H54 (cell line): ENCODE data around the gene HOXB6.

Experiments used
- DNase-seq: peaks from one replicate; pipeline ENCODE4 v3.0.0; 2011; ENCODE audit warnings: low spot score, mixed read lengths; ENCODE audit not compliant: insufficient read length
- FAIRE-seq: peaks from 3 replicates; lab custom pipeline; 2011; peaks lifted over from hg19 to GRCh38; lab: Jason Lieb, UNC
- POLR2A ChIP-seq: IDR thresholded peaks from 2 replicates; pipeline ENCODE4 v1.6.1; 2011; ENCODE audit warnings: low read depth, mild to moderate bottlenecking, low read length

HOXB6 gene

GRCh38 chr17:48575066-48575582 lies 29.7 kb downstream of the HOXB6 start:
- TF ChIP-seq POLR2A: no peak
- DNase-seq: no peak
- no peak for FAIRE-seq

- FAIRE-seq: no peak
- no peak for DNase-seq
- no peak for TF ChIP-seq POLR2A
These were observed 30.2 kb downstream of the HOXB6 start for GRCh38 chr17:48574505-48575065.

- DNase-seq (no peak), FAIRE-seq (no peak)
- no peak for TF ChIP-seq POLR2A
These were observed 32.9 kb downstream of the HOXB6 start for GRCh38 chr17:48571826-48572417.

GRCh38 chr17:48571024-48571818 lies 33.6 kb downstream of the HOXB6 start:
- no peak for TF ChIP-seq POLR2A
- FAIRE-seq: no peak
- DNase-seq: no peak

GRCh38 chr17:48570325-48571023 lies 34.3 kb downstream of the HOXB6 start:
- no peak for DNase-seq
- no peak for FAIRE-seq
- no peak for TF ChIP-seq POLR2A

- DNase-seq: no peak
- no peak for TF ChIP-seq POLR2A
- no peak for FAIRE-seq
These were observed 35.0 kb downstream of the HOXB6 start for GRCh38 chr17:48569674-48570324.

- DNase-seq: no peak
- no peak for TF ChIP-seq POLR2A
- FAIRE-seq: no peak
These were observed 35.6 kb downstream of the HOXB6 start for GRCh38 chr17:48569240-48569582.

GRCh38 chr17:48568499-48569239 lies 36.1 kb downstream of the HOXB6 start:
- DNase-seq: no peak
- FAIRE-seq: no peak
- no peak for TF ChIP-seq POLR2A

- no peak for TF ChIP-seq POLR2A
- no peak for FAIRE-seq
- no peak for DNase-seq
These were observed 37.0 kb downstream of the HOXB6 start for GRCh38 chr17:48567646-48568354.

GRCh38 chr17:48567209-48567608 lies 37.6 kb downstream of the HOXB6 start:
- DNase-seq (no peak), FAIRE-seq (no peak)
- TF ChIP-seq POLR2A: no peak

- no peak for TF ChIP-seq POLR2A
- no peak for FAIRE-seq
- no peak for DNase-seq
These were observed 38.1 kb downstream of the HOXB6 start for GRCh38 chr17:48566717-48567116.
